Activated CD8-positive, alpha-beta memory T cell treated with anti-CD3 and anti-CD28 coated beads for 4 hours (primary cell): ENCODE results near the gene EEF1A2.

Experiments used
- DNase-seq, 2 donors: peaks; one replicate each; pipeline ENCODE4 v3.0.0-alpha.2; 2020; ENCODE audit warnings: low read depth in 2 of 2

The EEF1A2 gene

DNA sequence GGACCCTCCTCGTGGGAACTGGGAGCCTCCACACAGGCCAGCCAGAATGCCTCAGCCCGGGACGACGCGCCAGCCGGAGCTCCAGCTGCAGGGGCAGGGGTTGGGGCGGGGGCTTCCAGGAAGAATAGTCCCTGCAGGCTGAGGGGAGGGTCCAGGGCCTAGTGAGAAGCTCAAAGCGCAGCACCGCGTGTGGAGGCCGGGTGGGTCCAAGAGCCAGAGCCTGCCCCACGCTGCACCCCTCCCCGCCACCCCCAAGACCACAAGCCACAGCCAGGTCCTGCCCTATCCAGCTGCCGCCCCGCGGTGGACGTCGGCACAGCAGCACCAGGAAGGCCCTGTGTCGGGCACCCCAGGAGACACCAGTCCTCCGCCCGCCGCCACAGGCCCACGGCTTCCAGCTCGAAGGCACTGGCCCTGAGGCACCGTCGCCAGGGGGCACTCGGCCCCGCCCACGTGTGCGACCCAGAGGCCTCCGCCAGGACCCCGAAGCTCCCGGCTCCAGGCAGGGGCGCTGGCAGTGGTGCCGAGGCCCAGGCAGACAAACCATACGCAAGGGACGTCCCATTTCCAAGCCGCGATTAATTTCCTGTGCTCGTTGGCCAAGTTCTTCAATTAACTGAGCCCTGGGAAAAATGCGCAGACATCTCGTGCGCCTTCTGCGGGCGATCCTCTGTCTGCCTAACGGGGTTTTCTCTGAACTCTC is 45.9 kb downstream of the EEF1A2 start:
- no peak for DNase-seq

- no peak for DNase-seq
These were observed 46.5 kb downstream of the EEF1A2 start for GRCh38 chr20:63452341-63452740.

DNA sequence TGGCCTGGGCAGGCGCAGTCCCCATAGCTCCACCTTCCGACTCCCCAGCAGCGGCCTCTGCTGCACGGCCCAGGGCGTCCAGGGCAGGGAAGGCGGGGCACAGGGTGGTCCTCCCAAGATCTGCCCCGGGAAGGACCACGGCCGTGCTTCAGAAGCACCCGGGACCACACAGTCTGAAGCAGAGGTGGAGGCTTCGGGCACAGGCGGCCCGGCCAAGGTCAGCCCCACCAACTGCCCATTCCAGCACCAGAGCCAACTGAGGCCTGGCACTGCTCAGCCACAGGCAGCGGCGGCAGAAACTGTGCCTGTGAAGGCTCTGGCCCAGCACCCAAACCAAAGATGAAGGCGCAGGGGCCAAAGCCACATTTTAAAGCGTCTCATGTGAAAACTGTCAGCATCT is 47.1 kb downstream of the EEF1A2 start:
- no peak for DNase-seq

DNA sequence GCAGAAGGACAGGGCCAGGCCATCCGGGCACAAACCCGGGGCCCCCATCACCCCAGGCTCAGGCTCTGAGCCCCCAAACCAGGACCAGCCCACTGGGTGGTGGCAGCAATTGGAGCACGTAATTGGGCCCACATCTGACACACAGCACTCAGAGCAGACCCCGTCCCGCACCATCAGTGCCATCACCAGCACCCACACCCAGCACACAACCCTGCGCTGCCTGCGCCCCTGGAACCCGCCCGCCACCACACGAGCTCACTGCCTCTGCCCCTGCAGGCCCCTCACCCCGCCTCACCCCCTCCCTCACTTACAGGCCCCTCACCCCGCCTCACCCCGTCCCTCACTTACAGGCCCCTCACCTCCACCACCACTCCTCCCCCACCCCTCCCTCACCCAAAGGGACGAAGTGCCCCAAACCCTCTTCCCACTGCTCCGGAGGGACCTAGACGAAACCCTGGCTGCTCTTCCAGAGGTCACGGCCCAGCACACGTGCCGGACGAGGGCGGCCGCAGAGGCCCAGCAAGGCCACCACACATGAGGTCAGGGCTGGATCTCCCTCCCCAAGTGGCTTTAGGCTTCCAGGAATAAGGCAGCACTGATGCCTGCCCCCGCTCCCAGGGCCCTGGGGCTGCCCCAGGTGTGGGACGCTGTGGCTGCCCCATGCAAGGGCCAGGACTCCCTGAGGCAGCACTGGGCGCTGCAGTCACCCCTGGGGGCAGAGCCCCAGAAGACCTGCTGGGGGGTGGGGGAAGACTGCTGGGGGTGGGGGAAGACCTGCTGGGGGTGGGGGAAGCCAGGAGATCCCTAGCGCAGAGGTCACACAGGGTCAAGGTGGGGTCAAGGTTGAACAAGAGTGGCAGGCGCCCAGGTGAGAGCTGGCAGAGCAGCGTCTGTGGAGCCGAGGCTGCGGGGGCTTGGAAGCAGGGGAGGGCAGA is 48.8 kb downstream of the EEF1A2 start:
- no peak for DNase-seq

- no peak for DNase-seq
These were observed 49.9 kb downstream of the EEF1A2 start for GRCh38 chr20:63449025-63449424.

GRCh38 chr20:63448031-63448430 is 50.9 kb downstream of the EEF1A2 start:
- no peak for DNase-seq

- DNase-seq, result no peak
These were observed 51.6 kb downstream of the EEF1A2 start for GRCh38 chr20:63447320-63447719.

DNA sequence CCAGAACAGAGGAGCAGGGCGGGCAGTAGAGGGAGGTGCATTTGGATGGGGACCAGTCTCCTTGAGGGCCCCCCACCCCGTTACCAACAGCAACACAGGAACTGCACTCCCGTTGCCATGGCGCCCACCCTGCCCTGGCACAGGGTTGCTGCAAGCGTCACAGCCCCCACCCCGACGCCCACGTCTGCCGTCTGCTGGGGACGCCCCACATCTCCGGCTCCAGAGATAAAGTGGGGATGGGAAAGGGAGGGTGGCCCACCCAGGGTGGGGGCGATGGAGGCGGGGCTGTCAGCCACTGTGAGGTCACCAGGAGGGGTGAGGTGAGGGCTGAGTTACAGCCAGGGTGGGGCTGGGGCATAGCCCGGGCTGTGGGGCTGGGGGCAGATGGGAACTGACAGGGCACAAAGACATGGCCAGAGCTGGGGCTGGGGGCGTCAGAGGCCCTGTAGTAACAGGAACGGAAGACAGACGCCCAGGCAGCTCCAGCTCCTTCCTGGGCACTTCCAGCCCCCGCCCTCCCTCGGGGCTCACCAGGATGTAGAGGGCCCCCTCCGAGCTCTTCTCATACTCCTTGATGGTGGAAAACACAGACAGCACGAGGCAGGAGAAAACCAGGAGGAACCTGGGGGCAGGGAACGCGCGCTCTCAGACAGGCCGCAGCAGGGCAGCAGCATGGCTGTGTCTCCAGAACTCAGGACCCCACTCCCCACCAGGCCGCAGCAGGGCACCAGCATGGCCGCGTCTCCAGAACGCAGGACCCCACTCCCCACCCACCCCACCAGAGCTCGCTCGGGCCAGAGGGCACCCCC is 52.5 kb downstream of the EEF1A2 start:
- no peak for DNase-seq

GRCh38 chr20:63445075-63445734 is 53.7 kb downstream of the EEF1A2 start:
- DNase-seq, result no peak

- no peak for DNase-seq
These were observed 54.3 kb downstream of the EEF1A2 start for GRCh38 chr20:63444548-63444947.

GRCh38 chr20:63443606-63444395 is 55.1 kb downstream of the EEF1A2 start:
- no peak for DNase-seq

DNA sequence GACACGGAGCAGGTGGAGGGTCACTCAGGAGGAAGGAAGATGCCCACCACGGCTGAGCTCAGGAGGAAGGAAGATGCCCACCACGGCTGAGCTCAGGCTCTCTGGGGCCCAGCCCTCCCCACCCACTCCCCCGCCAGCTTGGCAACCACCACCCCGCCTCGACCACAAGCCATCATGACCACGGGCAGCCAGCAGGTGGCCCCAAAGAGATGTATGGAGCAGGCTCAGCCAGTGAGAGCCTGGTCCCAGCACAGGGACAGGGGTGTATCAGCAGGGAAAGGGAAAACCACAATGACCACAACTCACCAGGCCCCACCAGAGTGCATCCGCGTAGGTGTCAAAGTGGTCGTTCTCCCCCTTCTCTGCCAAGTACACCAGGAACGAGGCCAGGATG is 56.8 kb downstream of the EEF1A2 start:
- DNase-seq, result peak; percentile 27 to 36

DNA sequence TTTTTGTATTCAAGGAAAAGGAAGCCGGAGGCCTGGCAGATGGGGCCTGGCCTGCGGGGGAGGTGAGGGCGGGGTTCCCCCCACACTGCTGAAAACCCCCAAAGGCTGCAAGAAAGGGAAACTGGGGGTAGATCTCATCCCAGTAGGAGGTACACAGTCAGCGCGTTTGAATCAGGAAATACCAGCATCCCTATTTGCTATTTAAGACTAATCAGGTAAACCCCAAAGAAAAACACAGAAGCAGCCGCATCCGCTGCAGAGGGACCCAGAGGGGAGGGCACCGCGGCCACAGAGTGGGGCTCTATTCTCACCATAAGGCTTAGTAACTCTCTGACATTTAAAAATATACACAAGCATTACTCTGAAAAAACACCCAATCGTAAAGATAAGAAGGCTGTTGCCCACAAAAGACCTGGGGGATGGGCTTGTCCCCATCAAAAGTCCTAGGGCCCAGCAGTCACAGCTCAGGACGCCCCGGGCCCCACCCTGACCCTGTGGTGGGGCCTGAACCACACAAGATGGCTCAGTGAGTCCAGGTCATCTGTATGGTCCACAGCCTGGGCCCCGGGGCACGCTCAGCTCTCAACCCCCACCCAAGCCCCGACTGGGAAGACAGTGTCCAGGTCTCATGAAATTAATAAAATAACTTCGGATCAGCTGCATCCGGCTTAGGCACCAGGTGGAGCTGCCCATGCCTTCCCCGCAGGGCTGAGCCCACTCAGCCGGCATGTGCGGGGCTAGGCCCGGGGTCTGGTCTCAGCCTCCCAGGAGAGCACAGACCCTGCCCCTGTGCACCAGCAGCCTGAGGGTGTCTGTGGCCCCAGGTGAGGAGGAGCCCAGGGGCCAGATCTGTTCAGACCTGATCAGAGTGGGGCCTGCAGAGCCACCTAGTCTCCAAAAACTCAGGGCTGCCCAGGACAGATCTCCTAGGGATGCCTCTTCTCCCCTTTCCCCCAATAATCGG is 57.5 kb downstream of the EEF1A2 start:
- DNase-seq, result peak; percentile 3 to 16

- no peak for DNase-seq
These were observed 58.4 kb downstream of the EEF1A2 start for GRCh38 chr20:63440366-63440955.

DNA sequence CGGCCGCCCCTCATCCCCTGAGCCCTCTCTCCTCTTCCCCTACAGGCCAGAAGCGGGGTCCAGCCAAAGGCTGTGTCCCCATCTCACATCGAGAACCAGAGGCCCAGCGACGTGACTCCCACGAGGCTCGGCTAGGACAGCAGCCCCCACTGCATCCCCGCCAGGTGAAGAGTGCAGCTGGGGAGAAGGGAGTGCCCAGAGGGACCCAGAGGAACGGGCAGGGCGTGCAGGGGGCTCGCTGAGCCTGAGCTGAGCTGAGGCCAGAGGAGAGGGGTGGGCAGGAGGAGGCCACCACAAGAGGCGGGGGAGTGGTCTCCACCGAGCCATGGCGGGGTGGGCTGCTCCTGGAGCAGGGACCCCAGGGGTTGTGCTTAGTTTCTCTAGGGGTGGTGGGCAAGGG is 59.0 kb downstream of the EEF1A2 start:
- no peak for DNase-seq

DNA sequence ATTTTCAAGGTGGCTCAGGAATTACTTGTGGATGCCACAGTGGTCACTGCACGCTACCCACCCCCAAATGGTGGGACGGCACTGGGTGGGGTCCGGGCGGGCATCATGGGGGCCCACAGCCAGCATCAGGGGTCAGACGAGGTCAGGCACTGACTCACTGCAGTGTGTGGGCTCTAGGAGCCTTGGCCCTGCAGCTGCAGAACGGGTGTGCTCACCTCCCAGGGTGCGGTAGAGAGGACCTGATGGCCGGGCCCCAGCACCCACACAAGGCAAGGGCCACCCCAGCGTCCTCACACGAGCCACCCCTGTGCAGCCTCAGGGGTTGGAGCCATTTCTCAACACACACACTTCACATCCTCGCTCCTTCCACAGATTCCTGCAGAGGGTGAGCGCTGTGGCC is 60.8 kb downstream of the EEF1A2 start:
- DNase-seq, result no peak
